Measurements from ENCODE around the gene NSMCE3.

Gene NSMCE3

GRCh38 chr15:29216955-29217354, 52.7 kb downstream of the NSMCE3 start:
- no peak for DNase-seq
- Histone ChIP-seq H3K4me3 (no peak overlapping the region), H3K4me1 (no peaks in the 10 kb centered on the region), H3K36me3 (no peaks in the 10 kb centered on the region), H3K27ac (no peak overlapping the region), H3K9me3 (no peaks in the 10 kb centered on the region), H3K27me3 (no peaks in the 10 kb centered on the region)
- TF ChIP-seq, protein P1, sequence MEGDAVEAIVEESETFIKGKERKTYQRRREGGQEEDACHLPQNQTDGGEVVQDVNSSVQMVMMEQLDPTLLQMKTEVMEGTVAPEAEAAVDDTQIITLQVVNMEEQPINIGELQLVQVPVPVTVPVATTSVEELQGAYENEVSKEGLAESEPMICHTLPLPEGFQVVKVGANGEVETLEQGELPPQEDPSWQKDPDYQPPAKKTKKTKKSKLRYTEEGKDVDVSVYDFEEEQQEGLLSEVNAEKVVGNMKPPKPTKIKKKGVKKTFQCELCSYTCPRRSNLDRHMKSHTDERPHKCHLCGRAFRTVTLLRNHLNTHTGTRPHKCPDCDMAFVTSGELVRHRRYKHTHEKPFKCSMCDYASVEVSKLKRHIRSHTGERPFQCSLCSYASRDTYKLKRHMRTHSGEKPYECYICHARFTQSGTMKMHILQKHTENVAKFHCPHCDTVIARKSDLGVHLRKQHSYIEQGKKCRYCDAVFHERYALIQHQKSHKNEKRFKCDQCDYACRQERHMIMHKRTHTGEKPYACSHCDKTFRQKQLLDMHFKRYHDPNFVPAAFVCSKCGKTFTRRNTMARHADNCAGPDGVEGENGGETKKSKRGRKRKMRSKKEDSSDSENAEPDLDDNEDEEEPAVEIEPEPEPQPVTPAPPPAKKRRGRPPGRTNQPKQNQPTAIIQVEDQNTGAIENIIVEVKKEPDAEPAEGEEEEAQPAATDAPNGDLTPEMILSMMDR (IDR thresholded peaks at IDR 0.05) = no peak
- intact Hi-C loops (cut with DNase I; ENCODE audit: low total_unique reads) = no loop called here
